ENCODE data around the gene ESR1. TPM values are rescaled to one million over a fixed set of nuclear protein-coding genes. Genes with fewer than 3 reads are reported as not detected.
"Not testable (repeated sequence)": the region's sequence is repeated elsewhere in the genome, so short reads cannot be mapped to it uniquely, and the experiment has no call there.

Gene ESR1
- total RNA-seq, 2 donors from 2014 or later, result 0.52 to 4.3 TPM

DNA sequence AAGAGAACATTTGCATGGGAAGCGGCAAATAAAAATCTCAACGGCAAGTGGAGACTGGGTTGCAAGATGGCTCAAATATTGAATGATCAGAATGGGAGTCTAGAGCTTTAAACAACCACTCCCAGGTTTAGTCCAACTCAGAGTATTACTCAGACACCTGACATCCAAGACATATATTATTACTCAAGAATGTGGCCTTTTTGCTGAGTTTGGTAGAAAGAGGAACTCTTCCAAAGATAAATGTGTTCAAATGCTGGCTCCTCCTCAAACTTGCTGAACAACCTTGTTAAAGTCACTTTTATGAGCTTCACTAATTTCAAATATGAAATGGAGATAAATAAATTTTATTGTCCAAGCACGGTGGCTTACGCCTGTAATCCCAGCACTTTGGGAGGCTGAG is 77.8 kb downstream of the ESR1 start:
- no peak overlapping the region for H3K27ac ChIP-seq
- TF ChIP-seq, protein P1, sequence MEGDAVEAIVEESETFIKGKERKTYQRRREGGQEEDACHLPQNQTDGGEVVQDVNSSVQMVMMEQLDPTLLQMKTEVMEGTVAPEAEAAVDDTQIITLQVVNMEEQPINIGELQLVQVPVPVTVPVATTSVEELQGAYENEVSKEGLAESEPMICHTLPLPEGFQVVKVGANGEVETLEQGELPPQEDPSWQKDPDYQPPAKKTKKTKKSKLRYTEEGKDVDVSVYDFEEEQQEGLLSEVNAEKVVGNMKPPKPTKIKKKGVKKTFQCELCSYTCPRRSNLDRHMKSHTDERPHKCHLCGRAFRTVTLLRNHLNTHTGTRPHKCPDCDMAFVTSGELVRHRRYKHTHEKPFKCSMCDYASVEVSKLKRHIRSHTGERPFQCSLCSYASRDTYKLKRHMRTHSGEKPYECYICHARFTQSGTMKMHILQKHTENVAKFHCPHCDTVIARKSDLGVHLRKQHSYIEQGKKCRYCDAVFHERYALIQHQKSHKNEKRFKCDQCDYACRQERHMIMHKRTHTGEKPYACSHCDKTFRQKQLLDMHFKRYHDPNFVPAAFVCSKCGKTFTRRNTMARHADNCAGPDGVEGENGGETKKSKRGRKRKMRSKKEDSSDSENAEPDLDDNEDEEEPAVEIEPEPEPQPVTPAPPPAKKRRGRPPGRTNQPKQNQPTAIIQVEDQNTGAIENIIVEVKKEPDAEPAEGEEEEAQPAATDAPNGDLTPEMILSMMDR (IDR thresholded peaks at IDR 0.05), result no peak
- TF ChIP-seq POLR2A (IDR thresholded peaks at IDR 0.05), result no peak
- ATAC-seq (no peak), DNase-seq (no peak)
- no peaks in the 10 kb centered on the region for H3K27me3 ChIP-seq
- no peak overlapping the region for H3K4me3 ChIP-seq
- intact Hi-C loops (cut with DNase I), result no loop called here
- no peaks in the 10 kb centered on the region for H3K36me3 ChIP-seq (replicated peaks in 1 of 2; ENCODE audit: insufficient read depth in 1 of 2, low read depth in 2 of 2)
- no peaks in the 10 kb centered on the region for H3K4me1 ChIP-seq
- H3K9me3 ChIP-seq, result no peaks in the 10 kb centered on the region
- WGBS, 2 donors, result 85 to 88% methylated on average over 4 of the region's 4 CpGs

DNA sequence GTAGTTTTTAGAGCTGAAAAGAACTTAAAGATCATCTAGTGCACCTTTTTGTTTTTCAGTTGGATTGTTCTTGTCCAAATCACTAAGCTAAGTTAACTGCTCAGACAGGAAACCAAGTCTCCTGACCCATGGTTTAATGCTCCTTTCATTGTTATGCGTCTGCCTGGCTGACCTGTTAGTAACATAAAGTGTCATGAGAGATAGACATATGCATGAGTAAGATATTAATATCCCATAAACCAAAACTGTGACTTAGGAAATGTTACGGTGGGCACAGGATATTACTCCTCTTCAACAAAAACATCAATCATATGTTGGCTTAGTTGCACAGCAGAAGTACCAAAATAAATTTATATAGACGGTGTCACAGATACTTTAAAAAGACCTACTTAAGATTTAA is 84.0 kb downstream of the ESR1 start:
- Histone ChIP-seq H3K36me3 (replicated peaks in 1 of 2; ENCODE audit: insufficient read depth in 1 of 2, low read depth in 2 of 2) (no peaks in the 10 kb centered on the region), H3K9me3 (no peaks in the 10 kb centered on the region), H3K4me3 (no peak overlapping the region), H3K27ac (no peak overlapping the region), H3K4me1 (no peaks in the 10 kb centered on the region), H3K27me3 (no peaks in the 10 kb centered on the region)
- ATAC-seq, result no peak
- intact Hi-C loops (cut with DNase I), result no loop called here
- no peak for DNase-seq
- no peak for TF ChIP-seq POLR2A (IDR thresholded peaks at IDR 0.05)
- TF ChIP-seq, protein P1 (IDR thresholded peaks at IDR 0.05), result no peak
- 67 to 77% methylated on average over 3 of the region's 3 CpGs for WGBS, 2 donors

DNA sequence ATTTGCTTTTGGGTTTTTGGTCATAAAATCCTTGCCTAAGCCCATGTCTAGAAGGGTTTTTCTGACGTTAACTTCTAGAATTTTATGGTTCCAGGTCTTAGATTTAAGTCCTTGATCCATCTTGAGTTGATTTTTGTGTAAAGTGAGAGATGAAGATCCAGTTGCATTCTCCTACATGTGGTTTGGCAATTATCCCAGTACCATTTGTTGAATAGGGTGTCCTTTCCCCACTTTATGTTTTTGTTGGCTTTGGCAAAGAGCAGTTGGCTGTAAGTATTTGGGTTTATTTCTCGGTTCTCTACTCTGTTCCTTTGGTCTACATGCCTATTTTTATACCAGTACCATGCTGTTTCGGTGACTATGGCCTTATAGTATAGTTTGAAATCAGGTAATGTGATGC is 86.9 kb downstream of the ESR1 start:
- DNase-seq; intact Hi-C loops (cut with DNase I); H3K9me3 ChIP-seq; H3K27me3 ChIP-seq; ATAC-seq; H3K27ac ChIP-seq; H3K4me1 ChIP-seq; H3K36me3 ChIP-seq (replicated peaks in 1 of 2; ENCODE audit: insufficient read depth in 1 of 2, low read depth in 2 of 2); H3K4me3 ChIP-seq: not testable (repeated sequence)
- 51 to 52% methylated on average over 3 of the region's 3 CpGs for WGBS, 2 donors

DNA sequence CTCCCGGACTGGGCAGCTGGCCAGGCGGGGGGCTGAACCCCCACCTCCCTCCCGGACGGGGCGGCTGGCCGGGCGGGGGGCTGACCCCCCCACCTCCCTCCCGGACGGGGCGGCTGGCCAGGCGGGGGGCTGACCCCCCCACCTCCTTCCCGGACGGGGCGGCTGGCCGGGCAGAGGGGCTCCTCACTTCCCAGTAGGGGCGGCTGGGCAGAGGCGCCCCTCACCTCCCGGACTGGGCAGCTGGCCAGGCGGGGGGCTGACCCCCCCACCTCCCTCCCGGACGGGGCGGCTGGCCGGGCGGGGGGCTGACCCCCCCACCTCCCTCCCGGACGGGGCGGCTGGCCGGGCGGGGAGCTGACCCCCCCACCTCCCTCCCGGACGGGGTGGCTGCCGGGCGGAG is 91.7 kb downstream of the ESR1 start:
- WGBS, 2 donors, result no CpG with 5 or more reads among the region's 33 CpGs
- H3K27ac ChIP-seq; H3K27me3 ChIP-seq; H3K9me3 ChIP-seq; DNase-seq; H3K36me3 ChIP-seq (replicated peaks in 1 of 2; ENCODE audit: insufficient read depth in 1 of 2, low read depth in 2 of 2); H3K4me1 ChIP-seq; intact Hi-C loops (cut with DNase I); ATAC-seq; H3K4me3 ChIP-seq: not testable (repeated sequence)

DNA sequence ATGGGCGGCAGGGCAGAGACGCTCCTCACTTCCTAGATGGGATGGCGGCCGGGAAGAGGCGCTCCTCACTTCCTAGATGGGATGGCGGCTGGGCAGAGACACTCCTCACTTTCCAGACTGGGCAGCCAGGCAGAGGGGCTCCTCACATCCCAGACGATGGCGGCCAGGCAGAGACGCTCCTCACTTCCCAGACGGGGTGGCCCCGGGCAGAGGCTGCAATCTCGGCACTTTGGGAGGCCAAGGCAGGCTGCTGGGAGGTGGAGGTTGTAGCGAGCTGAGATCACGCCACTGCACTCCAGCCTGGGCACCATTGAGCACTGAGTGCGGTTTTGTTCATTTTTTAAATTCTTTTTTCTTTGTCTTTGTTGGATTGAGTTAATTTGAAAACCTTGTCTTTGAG is 92.3 kb downstream of the ESR1 start:
- H3K27me3 ChIP-seq; H3K9me3 ChIP-seq; H3K27ac ChIP-seq; DNase-seq; H3K4me1 ChIP-seq; ATAC-seq; H3K36me3 ChIP-seq (replicated peaks in 1 of 2; ENCODE audit: insufficient read depth in 1 of 2, low read depth in 2 of 2); intact Hi-C loops (cut with DNase I); H3K4me3 ChIP-seq: not testable (repeated sequence)
- 91 to 99% methylated on average over 9 to 15 of the region's 15 CpGs for WGBS, 2 donors

DNA sequence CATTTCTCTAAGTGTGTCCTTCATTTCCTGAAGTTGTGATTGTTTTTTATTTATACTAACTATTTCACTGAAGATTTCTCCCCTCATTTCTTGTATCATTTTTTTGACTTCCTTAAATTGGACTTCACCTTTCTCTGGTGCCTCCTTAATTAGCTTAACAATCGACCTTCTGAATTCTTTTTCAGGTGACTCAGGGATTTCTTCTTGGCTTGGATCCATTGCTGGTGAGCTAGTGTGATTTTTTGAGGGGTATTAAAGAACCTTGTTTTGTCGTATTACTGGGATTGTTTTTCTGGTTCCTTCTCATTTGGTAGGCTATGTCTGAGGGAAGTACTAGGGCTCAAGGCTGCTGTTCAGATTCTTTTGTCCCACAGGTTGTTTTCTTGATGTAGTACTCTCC is 92.8 kb downstream of the ESR1 start:
- H3K27ac ChIP-seq, result no peak overlapping the region
- WGBS, 2 donors, result 48 to 55% methylated on average over 2 of the region's 2 CpGs
- H3K27me3 ChIP-seq, result no peaks in the 10 kb centered on the region
- H3K9me3 ChIP-seq, result no peaks in the 10 kb centered on the region
- DNase-seq (no peak), ATAC-seq (no peak)
- H3K4me3 ChIP-seq, result no peak overlapping the region
- H3K4me1 ChIP-seq, result no peaks in the 10 kb centered on the region
- H3K36me3 ChIP-seq (replicated peaks in 1 of 2; ENCODE audit: insufficient read depth in 1 of 2, low read depth in 2 of 2), result no peaks in the 10 kb centered on the region
- no peak for TF ChIP-seq POLR2A (IDR thresholded peaks at IDR 0.05)
- TF ChIP-seq, protein P1 (IDR thresholded peaks at IDR 0.05), result no peak
- intact Hi-C loops (cut with DNase I), result no loop called here
